Suppressor macrophage treated with lipopolysaccharide for 1 hour (primary cell): Measurements from ENCODE around the gene FBXW9.
A peak's percentile ranks its signal among the peaks of the same experiment; 100 is the strongest.
"Not testable (repeated sequence)": the region's sequence is repeated elsewhere in the genome, so short reads cannot be mapped to it uniquely, and the experiment has no call there.

ENCODE experiments used
- DNase-seq, 3 donors: peaks; one replicate each; pipeline ENCODE4 v3.0.0-alpha.2; 2020 to 2022

FBXW9 gene

DNA sequence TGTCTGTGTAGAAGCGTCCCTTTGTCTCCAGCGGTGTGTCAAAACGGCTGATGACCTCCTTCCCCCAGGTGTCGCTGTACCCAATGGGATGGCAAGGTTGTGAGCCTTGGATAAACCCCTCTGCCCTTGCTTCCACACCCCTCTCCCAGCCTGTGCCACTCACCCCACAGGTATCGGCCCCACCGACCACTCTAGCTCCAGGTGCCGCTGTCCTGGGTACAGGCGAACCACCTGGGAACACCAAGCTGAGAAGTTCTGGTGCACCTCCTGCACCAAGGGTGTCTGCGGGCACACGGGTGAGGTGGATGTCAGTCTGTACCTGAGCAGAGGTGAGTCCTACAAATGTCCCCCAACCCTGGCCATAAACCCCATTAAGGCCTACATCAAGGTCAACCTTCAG, 46.5 kb downstream of the FBXW9 start:
- no peak for DNase-seq

DNA sequence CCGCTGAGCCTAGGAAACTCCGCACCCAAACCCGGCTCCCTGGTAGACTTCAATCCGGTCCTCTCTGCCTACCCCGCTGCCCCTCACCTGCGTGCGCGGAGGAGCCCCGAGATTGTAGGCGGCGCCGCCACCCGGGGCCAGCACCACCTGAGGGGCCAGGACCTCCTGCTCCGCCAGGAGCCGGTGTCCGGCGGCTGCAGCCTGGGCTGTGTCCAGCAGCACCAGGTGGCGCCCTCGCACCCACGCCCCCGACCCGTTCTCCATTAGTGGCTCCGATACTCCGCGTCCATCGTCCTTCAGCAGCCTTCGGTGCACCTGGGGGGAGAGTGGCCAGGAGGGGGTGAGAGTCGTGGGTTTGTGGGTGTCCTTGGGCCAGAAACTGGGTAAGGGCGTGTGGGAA, 48.3 kb downstream of the FBXW9 start:
- DNase-seq = no peak

DNA sequence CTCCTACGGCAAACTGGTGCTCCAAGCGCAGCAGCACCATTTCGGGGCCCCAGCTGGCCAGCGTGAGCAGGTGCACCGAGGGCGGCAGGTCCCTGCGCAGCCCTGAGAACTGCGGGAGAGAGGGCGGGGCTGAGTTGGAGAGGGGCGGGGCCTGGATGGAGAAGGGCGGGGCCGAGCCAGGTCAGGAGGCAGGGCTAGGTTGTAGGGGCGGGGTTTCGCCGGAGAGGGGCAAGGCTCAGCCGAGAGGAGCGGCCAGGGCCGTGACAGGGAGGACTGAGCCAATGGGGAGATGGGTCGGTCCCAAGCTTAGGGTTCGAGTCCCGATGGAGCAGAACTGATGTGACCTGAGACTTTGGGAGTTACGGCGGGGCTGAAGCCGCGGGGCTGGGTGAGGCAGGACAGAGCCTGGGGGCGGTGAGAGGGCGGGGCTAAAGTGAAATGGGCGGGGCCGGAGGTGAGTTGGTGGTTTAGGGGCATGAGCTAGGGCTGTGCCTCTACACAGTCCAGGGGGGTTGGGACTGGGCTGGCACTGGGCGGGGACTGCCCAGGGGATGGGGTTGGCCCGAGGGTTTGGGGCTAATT, 48.9 kb downstream of the FBXW9 start:
- peak; percentile 56 to 77 (median 61) for DNase-seq

DNA sequence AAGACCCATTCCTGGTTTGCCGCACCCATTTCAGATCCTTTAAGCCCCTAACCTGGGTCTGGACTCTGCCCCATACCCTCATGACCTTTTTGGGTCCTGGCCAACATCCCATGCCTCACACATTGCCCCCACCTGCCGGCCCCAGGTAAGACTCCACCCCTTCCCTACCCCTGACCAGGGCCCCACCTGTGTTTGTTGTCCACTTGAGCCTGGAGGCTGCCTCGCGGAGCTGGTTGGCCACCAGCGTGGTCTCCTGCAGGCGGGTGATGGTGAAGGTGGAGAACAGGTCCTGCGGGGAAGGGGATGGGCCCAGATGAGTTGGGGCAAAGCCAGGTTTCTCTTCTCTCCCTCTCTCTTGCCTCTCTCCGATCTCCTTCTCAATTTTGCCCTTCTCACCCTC, 49.4 kb downstream of the FBXW9 start:
- DNase-seq = no peak

DNA sequence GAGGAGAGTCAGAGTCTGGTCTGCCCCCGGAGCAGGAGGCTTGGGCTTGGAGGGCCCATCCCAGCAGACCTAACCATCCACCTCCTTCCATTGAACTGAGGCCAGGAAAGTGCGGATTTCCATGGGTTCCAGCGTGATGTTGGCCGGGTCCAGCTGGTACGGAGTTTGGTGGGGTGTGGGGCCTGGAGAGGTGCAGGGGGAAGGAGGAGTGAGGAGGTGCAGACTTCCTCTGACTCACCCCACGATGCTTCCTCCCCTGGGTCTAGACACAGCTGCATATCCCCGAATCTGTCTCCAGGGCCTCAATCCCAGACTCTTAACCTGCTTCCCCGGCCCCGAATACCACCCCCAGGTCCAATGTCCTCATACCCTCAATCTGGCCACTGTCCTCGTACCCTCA, 49.9 kb downstream of the FBXW9 start:
- no peak for DNase-seq

DNA sequence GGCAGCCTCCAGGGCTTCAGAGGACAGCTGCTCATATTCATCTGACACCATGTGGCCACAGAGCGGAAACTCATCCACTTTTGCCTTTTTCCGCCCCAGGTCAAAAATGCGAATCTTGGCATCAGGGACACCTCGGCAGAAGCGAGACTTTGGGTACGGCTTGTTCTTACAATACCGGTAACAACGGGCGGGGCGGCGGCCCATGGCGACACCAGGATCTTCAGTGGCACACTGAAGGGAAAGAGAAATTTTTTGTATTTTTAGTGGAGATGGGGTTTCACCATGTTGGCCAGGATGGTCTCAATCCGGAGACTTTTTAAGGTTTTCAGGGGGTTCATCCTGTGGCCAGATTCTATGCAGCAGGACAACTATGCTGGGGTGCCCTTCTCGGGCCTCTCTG, 52.7 kb downstream of the FBXW9 start:
- not testable (repeated sequence) for DNase-seq

DNA sequence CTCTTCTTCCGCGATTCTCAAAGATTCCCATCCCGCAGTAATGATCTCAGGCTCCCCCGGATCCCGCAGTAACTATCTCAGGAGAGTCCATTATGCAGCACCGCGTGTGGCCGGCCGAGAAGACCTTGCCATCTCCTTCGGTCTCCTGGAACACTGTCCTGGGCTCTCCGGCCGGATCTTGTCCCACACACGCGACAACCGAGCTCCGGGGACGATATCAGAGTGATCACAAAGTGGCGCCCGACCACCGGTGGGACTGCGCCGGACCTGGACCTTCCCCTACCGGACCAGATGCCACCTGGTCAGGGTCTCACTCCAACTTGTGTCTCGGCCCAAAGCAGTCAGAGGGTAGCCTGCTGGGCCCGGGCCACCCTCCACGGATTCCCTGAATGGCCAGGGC, 53.9 kb downstream of the FBXW9 start:
- DNase-seq = no peak

DNA sequence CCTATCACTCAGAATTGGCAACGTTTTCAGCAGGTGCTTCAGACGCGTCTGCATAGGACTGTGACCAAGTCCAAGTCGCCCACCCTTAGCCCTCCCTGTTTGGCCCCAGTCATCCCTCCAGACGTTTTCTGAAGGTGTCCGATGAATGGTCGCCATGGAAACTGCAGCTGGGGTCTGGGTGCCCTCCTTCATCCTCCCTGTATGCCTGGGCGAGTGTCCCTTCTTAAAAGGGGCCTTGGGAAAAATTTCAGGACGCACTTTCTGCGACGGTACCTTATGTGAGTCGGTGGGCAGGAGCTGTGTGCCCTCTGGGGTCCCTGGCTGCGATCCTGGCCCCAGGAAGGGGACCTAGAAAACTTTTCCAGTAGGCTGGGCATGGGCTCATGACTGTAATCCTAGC, 55.0 kb downstream of the FBXW9 start:
- no peak for DNase-seq

DNA sequence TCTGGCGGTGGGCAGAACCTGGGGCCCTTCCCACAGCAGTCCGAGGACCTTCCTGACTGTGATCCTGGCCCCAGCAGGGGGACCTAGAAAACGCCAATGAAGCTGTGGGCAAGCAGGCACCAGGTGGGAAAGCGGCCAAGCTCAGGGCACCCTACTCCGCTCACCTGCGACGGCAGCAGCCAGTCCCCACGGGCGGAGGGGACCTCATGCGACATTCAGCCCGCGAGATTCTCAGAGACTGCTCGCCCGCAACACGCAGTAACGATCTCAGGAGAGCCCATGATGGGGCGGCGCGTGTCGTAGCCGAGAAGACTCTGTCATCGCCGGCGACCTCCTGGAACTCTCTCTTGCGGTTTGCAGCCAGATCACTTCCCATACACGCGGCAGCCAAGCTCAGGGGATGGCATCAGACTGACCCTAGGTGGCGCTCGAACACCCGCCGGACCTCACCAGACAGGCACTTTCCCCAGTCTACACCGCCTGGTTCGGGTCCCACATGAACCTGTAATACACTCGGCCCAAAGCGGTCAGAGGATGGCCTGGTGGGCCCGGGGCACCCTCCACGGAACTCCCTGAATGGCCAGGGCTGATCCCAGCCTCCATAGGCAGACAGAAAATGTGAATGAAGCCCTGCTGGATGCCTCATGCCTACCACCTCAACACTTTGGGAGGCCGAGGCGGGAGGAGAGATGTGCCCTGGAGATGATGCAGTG, 56.4 kb downstream of the FBXW9 start:
- DNase-seq = peak; percentile 88 to 91 (median 90)
